ENCODE results near the gene COL4A2.
A peak's percentile ranks its signal among the peaks of the same experiment; 100 is the strongest.

COL4A2 gene

DNA sequence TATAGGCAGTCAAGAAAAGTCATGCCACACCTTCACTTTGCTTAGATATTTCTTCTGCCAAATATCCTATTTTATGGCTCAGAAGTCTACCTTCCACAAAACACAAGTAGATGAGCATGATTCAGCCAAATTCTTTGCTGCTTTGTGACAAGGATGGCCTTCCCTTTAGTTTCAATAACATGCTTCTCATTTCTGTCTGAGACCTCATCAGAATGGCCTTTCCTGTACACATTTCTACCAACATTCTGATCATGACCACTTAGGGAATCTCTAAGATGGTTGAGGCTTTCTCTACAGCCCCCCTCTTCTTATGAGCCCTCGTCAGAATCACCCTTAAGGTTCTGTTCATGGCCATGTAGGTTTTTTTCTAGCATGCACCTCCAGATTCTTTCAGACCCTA, 96.2 kb downstream of the COL4A2 start:
- no peaks in the 10 kb centered on the region for H3K27me3 ChIP-seq (ENCODE audit: low read depth, low read length)
- peaks cover 18 to 19% of the 10 kb centered on the region in 2 donors for H3K4me1 ChIP-seq (ENCODE audit: control insufficient read depth in 1 of 2, insufficient read depth in 2 of 2, low read length in 2 of 2)
- peaks cover 0 to 5% of the 10 kb centered on the region in 2 donors for H3K36me3 ChIP-seq (ENCODE audit: control insufficient read depth in 1 of 2, insufficient read depth in 2 of 2, low read length in 2 of 2)
- H3K27ac ChIP-seq (ENCODE audit: low read length): peak overlapping the region; percentile 19
- no peak overlapping the region for H3K4me3 ChIP-seq (ENCODE audit: low read depth in 1 of 2, low read length in 2 of 2)
- no peaks in the 10 kb centered on the region for H3K9me3 ChIP-seq (ENCODE audit: control insufficient read depth in 1 of 2, low read length in 2 of 2)

DNA sequence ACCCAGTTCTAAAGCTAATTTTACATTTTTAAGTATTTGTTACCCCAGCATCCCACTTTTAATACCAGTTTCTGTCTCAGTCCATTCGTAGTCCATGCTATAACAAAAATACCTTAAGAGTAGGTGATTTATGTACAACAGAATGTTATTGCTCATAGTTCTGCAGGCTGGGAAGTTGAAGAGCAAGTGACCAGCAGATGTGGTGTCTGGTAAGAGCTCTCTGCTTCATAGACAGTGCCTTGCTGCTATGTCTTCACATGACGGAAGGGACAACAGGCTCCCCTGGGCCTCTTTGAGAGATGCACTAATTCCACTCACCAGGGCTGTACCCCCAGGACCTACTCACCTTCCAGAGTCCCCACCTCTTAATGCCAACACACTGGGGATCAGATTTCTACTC, 96.6 kb downstream of the COL4A2 start:
- Histone ChIP-seq H3K36me3 (ENCODE audit: control insufficient read depth in 1 of 2, insufficient read depth in 2 of 2, low read length in 2 of 2) (peaks cover 0 to 5% of the 10 kb centered on the region in 2 donors), H3K4me1 (ENCODE audit: control insufficient read depth in 1 of 2, insufficient read depth in 2 of 2, low read length in 2 of 2) (peaks cover 18 to 19% of the 10 kb centered on the region in 2 donors), H3K27me3 (ENCODE audit: low read depth, low read length) (no peaks in the 10 kb centered on the region), H3K9me3 (ENCODE audit: control insufficient read depth in 1 of 2, low read length in 2 of 2) (no peaks in the 10 kb centered on the region), H3K27ac (ENCODE audit: low read length) (peak overlapping the region; percentile 19), H3K4me3 (ENCODE audit: low read depth in 1 of 2, low read length in 2 of 2) (no peak overlapping the region)

DNA sequence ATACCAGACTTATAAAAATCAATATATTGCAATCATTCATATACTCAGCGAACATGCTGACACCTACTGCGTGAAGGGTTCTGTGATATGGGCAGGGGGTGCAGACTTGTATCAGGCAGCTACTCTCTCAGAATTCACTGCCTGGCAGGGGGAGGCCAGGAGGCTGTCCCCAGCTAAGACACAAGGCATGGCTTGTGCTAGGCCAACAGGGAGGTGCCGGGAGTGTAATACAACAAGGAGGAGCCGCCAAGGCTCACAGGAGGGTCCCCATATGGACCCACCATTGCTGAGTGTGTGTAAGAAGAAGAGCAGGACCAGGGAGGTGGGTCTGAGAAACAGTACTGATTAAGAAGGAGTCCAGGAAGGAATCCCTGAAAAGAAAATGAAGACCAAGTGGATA, 97.2 kb downstream of the COL4A2 start:
- Histone ChIP-seq H3K36me3 (ENCODE audit: control insufficient read depth in 1 of 2, insufficient read depth in 2 of 2, low read length in 2 of 2) (peaks cover 0 to 5% of the 10 kb centered on the region in 2 donors), H3K4me1 (ENCODE audit: control insufficient read depth in 1 of 2, insufficient read depth in 2 of 2, low read length in 2 of 2) (peaks cover 16 to 18% of the 10 kb centered on the region in 2 donors), H3K27me3 (ENCODE audit: low read depth, low read length) (no peaks in the 10 kb centered on the region), H3K4me3 (ENCODE audit: low read depth in 1 of 2, low read length in 2 of 2) (no peak overlapping the region), H3K9me3 (ENCODE audit: control insufficient read depth in 1 of 2, low read length in 2 of 2) (no peaks in the 10 kb centered on the region), H3K27ac (ENCODE audit: low read length) (peak overlapping the region; percentile 59)

DNA sequence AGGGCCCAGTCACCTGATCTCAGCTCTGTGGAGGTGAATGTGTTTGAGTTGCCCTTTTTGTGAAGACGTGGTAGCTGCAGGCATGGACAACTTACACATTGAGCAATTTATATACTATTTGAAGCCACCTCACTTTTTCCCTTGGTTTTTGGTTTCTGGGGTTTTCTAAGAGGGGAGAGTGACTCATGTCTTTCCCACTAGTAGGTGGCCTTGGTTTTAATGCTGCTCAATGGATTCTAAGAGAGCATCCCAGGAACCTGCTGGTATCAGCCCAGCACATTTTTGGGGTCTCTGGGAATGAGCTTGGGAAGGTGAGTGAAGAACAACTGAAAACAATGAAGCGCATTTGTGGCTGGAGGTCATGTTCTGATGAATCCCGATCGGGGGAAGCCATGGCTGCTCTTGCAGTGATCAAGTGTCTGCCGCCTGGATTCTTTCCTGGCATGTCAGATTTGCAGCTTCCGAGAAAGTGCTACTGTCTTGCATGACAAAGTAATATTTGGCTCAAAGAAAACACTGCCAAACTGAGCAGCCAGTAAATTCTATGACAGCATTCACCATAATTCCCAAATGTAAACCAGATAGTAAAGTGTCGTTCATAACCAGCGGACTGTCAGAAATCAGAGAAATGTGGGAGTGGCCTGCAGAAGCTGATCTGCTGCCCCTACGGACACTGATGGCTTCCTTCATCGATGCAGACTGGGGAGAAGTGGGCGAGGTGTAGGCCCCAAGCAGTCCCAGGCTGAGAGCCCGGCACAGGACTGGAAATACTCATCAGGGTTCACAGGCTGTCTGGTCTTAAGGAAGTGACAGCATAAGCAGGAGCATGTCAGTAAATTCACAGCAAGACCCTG, 98.7 kb downstream of the COL4A2 start:
- H3K27me3 ChIP-seq (ENCODE audit: low read depth, low read length): no peaks in the 10 kb centered on the region
- H3K36me3 ChIP-seq (ENCODE audit: control insufficient read depth in 1 of 2, insufficient read depth in 2 of 2, low read length in 2 of 2): peaks cover 0 to 5% of the 10 kb centered on the region in 2 donors
- peaks cover 10 to 12% of the 10 kb centered on the region in 2 donors for H3K4me1 ChIP-seq (ENCODE audit: control insufficient read depth in 1 of 2, insufficient read depth in 2 of 2, low read length in 2 of 2)
- no peak overlapping the region for H3K4me3 ChIP-seq (ENCODE audit: low read depth in 1 of 2, low read length in 2 of 2)
- peak overlapping the region; percentile 77 for H3K27ac ChIP-seq (ENCODE audit: low read length)
- H3K9me3 ChIP-seq (ENCODE audit: control insufficient read depth in 1 of 2, low read length in 2 of 2): no peaks in the 10 kb centered on the region

DNA sequence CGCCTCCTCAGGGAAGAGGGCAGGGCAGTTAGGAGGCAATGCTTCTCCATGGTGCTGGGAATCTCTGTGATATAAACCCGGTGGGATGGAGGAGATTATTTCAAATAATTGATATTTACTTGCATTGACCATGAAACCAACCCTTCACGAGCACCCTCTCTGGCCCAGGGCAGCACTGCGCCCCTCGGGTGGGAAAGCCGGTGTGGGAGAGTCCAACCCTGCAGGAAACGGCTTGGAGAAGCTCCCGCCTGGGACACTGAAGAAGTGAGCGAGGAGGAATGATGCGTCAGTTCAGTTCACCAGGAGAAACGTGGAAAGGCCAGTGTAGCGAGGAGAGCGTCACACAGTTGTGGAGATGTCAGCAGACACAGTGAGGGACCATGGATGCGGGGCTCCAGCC, 99.9 kb downstream of the COL4A2 start:
- no peak overlapping the region for H3K4me3 ChIP-seq (ENCODE audit: low read depth in 1 of 2, low read length in 2 of 2)
- peaks cover 20% of the 10 kb centered on the region in 2 donors for H3K4me1 ChIP-seq (ENCODE audit: control insufficient read depth in 1 of 2, insufficient read depth in 2 of 2, low read length in 2 of 2)

DNA sequence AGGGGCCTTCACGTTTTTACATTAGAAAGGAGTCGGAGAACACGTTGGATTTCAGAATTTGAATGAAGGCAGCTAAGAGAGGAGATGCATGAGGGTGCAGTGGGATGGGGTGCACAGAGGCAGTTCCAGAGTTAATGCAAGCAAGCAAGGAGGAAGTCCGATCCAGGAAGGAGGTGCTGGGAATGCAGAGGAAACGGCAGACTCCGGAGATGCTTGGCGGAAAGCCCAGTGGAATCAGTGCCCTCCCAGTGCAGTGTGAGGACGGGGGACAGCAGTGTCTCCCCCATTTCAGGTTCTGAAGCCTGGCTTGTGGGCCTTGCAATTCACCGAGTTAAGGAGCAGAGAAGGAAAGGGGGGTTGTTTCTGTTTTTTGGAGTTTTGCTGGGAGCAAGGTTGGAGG, 100.4 kb downstream of the COL4A2 start:
- no peaks in the 10 kb centered on the region for H3K27me3 ChIP-seq (ENCODE audit: low read depth, low read length)
- peaks cover 20% of the 10 kb centered on the region in 2 donors for H3K4me1 ChIP-seq (ENCODE audit: control insufficient read depth in 1 of 2, insufficient read depth in 2 of 2, low read length in 2 of 2)
- no peak overlapping the region for H3K4me3 ChIP-seq (ENCODE audit: low read depth in 1 of 2, low read length in 2 of 2)
- peaks cover 0 to 5% of the 10 kb centered on the region in 2 donors for H3K36me3 ChIP-seq (ENCODE audit: control insufficient read depth in 1 of 2, insufficient read depth in 2 of 2, low read length in 2 of 2)
- H3K27ac ChIP-seq (ENCODE audit: low read length): peak overlapping the region; percentile 77
- no peaks in the 10 kb centered on the region for H3K9me3 ChIP-seq (ENCODE audit: control insufficient read depth in 1 of 2, low read length in 2 of 2)

More for the DNA sequence above, 99.9 kb downstream of the COL4A2 start:
- H3K27ac ChIP-seq (ENCODE audit: low read length): peak overlapping the region; percentile 77
- peaks cover 0 to 5% of the 10 kb centered on the region in 2 donors for H3K36me3 ChIP-seq (ENCODE audit: control insufficient read depth in 1 of 2, insufficient read depth in 2 of 2, low read length in 2 of 2)
- H3K27me3 ChIP-seq (ENCODE audit: low read depth, low read length): no peaks in the 10 kb centered on the region
- no peaks in the 10 kb centered on the region for H3K9me3 ChIP-seq (ENCODE audit: control insufficient read depth in 1 of 2, low read length in 2 of 2)

DNA sequence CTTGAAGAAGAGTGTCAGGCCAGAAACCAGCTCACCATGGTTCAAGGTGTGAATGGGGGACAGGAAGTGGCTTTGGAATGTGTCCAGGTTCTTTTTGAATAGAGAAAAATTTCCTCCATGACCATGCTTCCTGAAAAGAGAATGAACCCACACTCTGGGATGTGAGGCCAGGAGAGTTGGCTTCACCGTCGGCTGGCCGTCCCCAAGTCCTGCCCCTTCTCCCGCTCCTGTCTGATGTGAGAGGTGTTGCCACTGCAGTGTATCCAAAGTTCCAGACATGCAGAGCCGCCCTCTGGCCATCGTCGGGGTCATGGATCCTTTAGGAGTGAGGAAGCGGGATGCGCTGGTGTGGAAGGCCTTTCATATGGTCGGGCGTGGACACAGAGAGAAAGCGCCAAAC, 101.2 kb downstream of the COL4A2 start:
- Histone ChIP-seq H3K36me3 (ENCODE audit: control insufficient read depth in 1 of 2, insufficient read depth in 2 of 2, low read length in 2 of 2) (peaks cover 0 to 5% of the 10 kb centered on the region in 2 donors), H3K27me3 (ENCODE audit: low read depth, low read length) (no peaks in the 10 kb centered on the region), H3K4me3 (ENCODE audit: low read depth in 1 of 2, low read length in 2 of 2) (no peak overlapping the region), H3K4me1 (ENCODE audit: control insufficient read depth in 1 of 2, insufficient read depth in 2 of 2, low read length in 2 of 2) (peaks cover 20 to 22% of the 10 kb centered on the region in 2 donors), H3K27ac (ENCODE audit: low read length) (peak overlapping the region; percentile 77), H3K9me3 (ENCODE audit: control insufficient read depth in 1 of 2, low read length in 2 of 2) (no peaks in the 10 kb centered on the region)

DNA sequence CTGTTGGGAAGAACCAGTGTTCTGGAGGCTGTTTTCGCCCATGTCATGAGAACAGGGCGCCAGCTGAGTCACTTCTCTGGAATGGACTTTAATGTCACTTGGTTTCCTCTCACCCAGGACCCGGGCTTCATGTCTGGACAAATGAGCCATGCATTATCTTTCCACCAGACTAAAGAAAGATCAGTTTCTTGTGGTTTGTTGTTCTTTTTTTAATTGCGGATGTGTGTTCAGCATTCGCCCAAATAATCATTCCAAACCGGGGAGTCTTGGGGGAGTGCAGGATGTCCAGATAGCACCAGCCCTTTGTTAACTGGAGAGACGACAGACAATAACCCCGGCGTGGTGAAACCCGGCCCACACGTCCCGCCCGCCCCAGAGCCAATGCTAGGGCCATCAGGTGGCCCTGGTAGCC, 102.5 kb downstream of the COL4A2 start:
- peak overlapping the region; percentile 86 for H3K27ac ChIP-seq (ENCODE audit: low read length)
- no peaks in the 10 kb centered on the region for H3K27me3 ChIP-seq (ENCODE audit: low read depth, low read length)
- peaks cover 0 to 5% of the 10 kb centered on the region in 2 donors for H3K36me3 ChIP-seq (ENCODE audit: control insufficient read depth in 1 of 2, insufficient read depth in 2 of 2, low read length in 2 of 2)
- peaks cover 20 to 25% of the 10 kb centered on the region in 2 donors for H3K4me1 ChIP-seq (ENCODE audit: control insufficient read depth in 1 of 2, insufficient read depth in 2 of 2, low read length in 2 of 2)
- no peak overlapping the region for H3K4me3 ChIP-seq (ENCODE audit: low read depth in 1 of 2, low read length in 2 of 2)
- H3K9me3 ChIP-seq (ENCODE audit: control insufficient read depth in 1 of 2, low read length in 2 of 2): no peaks in the 10 kb centered on the region

DNA sequence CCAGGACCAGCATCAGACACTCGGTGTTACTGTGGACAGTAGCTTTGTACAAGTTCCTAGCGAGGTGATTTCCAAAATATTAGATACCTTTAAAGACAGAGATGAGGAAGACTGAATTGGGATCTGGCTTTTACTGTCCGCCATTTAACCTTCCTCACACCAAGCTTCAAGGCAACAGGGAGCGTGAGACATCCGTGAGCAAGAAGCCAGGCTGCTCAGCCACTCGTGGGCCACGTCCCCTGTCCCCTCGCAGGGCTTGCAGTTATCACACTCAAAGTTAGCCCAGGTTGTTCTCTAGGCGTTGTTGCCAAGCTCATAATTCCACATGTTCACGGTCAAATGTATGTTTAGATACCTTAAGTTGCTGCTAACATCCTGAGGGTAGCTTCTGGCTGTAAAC, 102.9 kb downstream of the COL4A2 start:
- Histone ChIP-seq H3K4me1 (ENCODE audit: control insufficient read depth in 1 of 2, insufficient read depth in 2 of 2, low read length in 2 of 2) (peaks cover 20 to 25% of the 10 kb centered on the region in 2 donors), H3K36me3 (ENCODE audit: control insufficient read depth in 1 of 2, insufficient read depth in 2 of 2, low read length in 2 of 2) (peaks cover 0 to 5% of the 10 kb centered on the region in 2 donors), H3K27me3 (ENCODE audit: low read depth, low read length) (no peaks in the 10 kb centered on the region), H3K4me3 (ENCODE audit: low read depth in 1 of 2, low read length in 2 of 2) (no peak overlapping the region), H3K27ac (ENCODE audit: low read length) (peak overlapping the region; percentile 86), H3K9me3 (ENCODE audit: control insufficient read depth in 1 of 2, low read length in 2 of 2) (no peaks in the 10 kb centered on the region)

DNA sequence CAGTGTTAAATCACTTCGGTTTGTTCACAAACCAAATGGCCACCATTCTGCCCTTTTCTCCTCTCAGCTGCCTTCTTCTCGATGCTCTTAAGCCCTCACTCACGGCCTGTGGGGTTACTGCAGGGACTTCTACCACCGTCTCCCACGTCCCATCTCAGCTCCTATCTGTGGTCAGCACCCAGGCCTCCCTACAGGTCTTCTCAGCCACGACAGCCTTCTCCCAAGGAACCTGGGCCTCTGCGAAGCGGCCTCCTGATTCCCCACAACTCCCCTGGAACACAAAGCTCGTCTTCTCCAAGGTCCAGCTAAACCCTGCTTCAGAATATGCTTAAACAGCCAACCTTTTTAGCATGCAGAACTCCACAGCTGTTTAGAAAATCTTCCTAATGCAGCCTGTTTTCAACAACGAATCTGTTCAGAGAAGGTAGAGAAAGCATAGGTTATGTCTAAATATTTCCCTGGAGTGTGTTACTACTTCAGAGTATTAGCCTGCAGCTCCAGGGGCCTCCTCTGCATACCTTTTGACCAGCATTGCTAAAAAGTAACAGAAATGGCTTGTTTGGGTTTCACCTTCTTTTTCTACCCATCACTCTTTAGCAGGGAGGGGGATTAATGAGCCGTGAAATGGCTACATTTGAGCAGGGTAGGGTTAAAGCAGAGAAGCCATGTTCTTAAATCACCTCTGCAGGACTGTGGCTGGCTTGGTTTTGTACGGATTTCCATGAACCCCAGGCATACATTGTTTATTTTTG, 104.0 kb downstream of the COL4A2 start:
- peaks cover 13 to 26% of the 10 kb centered on the region in 2 donors for H3K4me1 ChIP-seq (ENCODE audit: control insufficient read depth in 1 of 2, insufficient read depth in 2 of 2, low read length in 2 of 2)

DNA sequence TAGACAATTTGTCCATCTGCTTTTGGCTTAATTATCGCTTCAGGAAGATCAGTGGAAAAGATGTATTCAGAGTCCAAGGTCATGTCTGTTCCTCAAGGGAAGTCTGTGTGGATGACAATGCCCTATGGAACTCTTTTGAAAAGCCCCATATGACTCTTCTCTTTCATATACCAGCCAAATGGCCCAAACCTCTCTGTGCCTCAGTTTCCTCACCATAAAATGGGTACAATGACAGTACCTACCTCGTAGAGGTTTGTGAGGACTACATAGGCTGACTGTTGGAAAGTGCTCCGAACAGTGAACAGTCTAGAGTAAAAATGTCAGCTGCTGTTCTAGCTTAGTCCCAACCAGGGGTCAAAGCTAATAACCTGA, 104.6 kb downstream of the COL4A2 start:
- no peak overlapping the region for H3K4me3 ChIP-seq (ENCODE audit: low read depth in 1 of 2, low read length in 2 of 2)

More for the DNA sequence above, 104.0 kb downstream of the COL4A2 start:
- Histone ChIP-seq H3K36me3 (ENCODE audit: control insufficient read depth in 1 of 2, insufficient read depth in 2 of 2, low read length in 2 of 2) (peaks cover 0 to 5% of the 10 kb centered on the region in 2 donors), H3K9me3 (ENCODE audit: control insufficient read depth in 1 of 2, low read length in 2 of 2) (no peaks in the 10 kb centered on the region), H3K27me3 (ENCODE audit: low read depth, low read length) (no peaks in the 10 kb centered on the region), H3K27ac (ENCODE audit: low read length) (peak overlapping the region; percentile 86), H3K4me3 (ENCODE audit: low read depth in 1 of 2, low read length in 2 of 2) (no peak overlapping the region)

More for the DNA sequence above, 104.6 kb downstream of the COL4A2 start:
- peak overlapping the region; percentile 86 for H3K27ac ChIP-seq (ENCODE audit: low read length)
- peaks cover 13 to 26% of the 10 kb centered on the region in 2 donors for H3K4me1 ChIP-seq (ENCODE audit: control insufficient read depth in 1 of 2, insufficient read depth in 2 of 2, low read length in 2 of 2)
- no peaks in the 10 kb centered on the region for H3K27me3 ChIP-seq (ENCODE audit: low read depth, low read length)
- H3K9me3 ChIP-seq (ENCODE audit: control insufficient read depth in 1 of 2, low read length in 2 of 2): no peaks in the 10 kb centered on the region
- peaks cover 0 to 5% of the 10 kb centered on the region in 2 donors for H3K36me3 ChIP-seq (ENCODE audit: control insufficient read depth in 1 of 2, insufficient read depth in 2 of 2, low read length in 2 of 2)
